MM.1S (cell line): ENCODE measurements around the gene GAP43.

Experiments
- DNase-seq: peaks from one replicate; pipeline ENCODE4 v3.0.0-alpha.2; 2015
- H2AFZ ChIP-seq: fragments of 300-600 bp; sonication (generic); 2 replicates; pipeline ENCODE4 v1.6.0; 2016; ENCODE audit warnings: antibody characterized with exemption, low read length
- H3F3A ChIP-seq: fragments of 300-600 bp; sonication (generic); 2 replicates; pipeline ENCODE4 v1.6.1; 2016; ENCODE audit warnings: mild to moderate bottlenecking, antibody characterized with exemption, low read length, moderate library complexity, mixed read lengths; ENCODE audit not compliant: insufficient read depth
- H3K27ac ChIP-seq: fragments of 300-600 bp; sonication (generic); 2 replicates; pipeline ENCODE4 v1.5.1; 2016; ENCODE audit warnings: mild to moderate bottlenecking, low read length
- H3K27me3 ChIP-seq: fragments of 300-600 bp; sonication (generic); replicated peaks from 2 replicates; pipeline ENCODE4 v1.6.0; 2016; ENCODE audit warnings: low read length; ENCODE audit not compliant: insufficient read depth
- H3K36me3 ChIP-seq: fragments of 300-600 bp; sonication (generic); replicated peaks from 2 replicates; pipeline ENCODE4 v1.6.1; 2016; ENCODE audit warnings: mild to moderate bottlenecking, low read length, mixed read lengths; ENCODE audit not compliant: insufficient read depth
- H3K4me1 ChIP-seq: fragments of 300-600 bp; sonication (generic); 2 replicates; pipeline ENCODE4 v1.6.1; 2016; ENCODE audit warnings: low read length, mixed read lengths
- H3K4me2 ChIP-seq: fragments of 300-600 bp; sonication (generic); 2 replicates; pipeline ENCODE4 v1.6.0; 2016; ENCODE audit warnings: low read depth, low read length
- H3K4me3 ChIP-seq: fragments of 300-600 bp; sonication (generic); 2 replicates; pipeline ENCODE4 v1.5.1; 2016; ENCODE audit warnings: low read length, mixed read lengths
- H3K79me2 ChIP-seq: fragments of 300-600 bp; sonication (generic); 2 replicates; pipeline ENCODE4 v1.6.1; 2016; ENCODE audit warnings: mixed run types, low read length, mixed read lengths
- H3K9ac ChIP-seq: fragments of 300-600 bp; sonication (generic); 2 replicates; pipeline ENCODE4 v1.6.1; 2016; ENCODE audit warnings: low read length, mixed read lengths
- H3K9me2 ChIP-seq: fragments of 300-600 bp; sonication (generic); replicated peaks from 2 replicates; pipeline ENCODE4 v1.6.1; 2016; ENCODE audit warnings: mild to moderate bottlenecking, low read length, mixed read lengths; ENCODE audit not compliant: insufficient read depth
- H3K9me3 ChIP-seq: fragments of 300-600 bp; sonication (generic); replicated peaks from 2 replicates; pipeline ENCODE4 v1.6.1; 2016; ENCODE audit warnings: mild to moderate bottlenecking, low read length, mixed read lengths; ENCODE audit not compliant: insufficient read depth
- H4K20me1 ChIP-seq: fragments of 300-600 bp; sonication (generic); 2 replicates; pipeline ENCODE4 v1.6.1; 2016; ENCODE audit warnings: mild to moderate bottlenecking, low read length, moderate library complexity, mixed read lengths; ENCODE audit not compliant: insufficient read depth
- EZH2 ChIP-seq: fragments of 300-600 bp; sonication (generic); optimal IDR thresholded peaks from 2 replicates; pipeline ENCODE3; 2017; ENCODE audit warnings: low read depth, mild to moderate bottlenecking, antibody characterized with exemption, low read length, mixed read lengths
- EZH2phosphoT487 ChIP-seq: fragments of 300-600 bp; sonication (generic); IDR thresholded peaks from 2 replicates; pipeline ENCODE4 v1.6.1; 2018; ENCODE audit warnings: antibody characterized with exemption, low read length
- TF ChIP-seq, protein P1 (sequence below): fragments of 300-600 bp; sonication (generic); IDR thresholded peaks from 2 replicates; pipeline ENCODE4 v1.5.1; 2016; ENCODE audit warnings: antibody characterized with exemption, low read length, mixed read lengths

Gene GAP43

DNA sequence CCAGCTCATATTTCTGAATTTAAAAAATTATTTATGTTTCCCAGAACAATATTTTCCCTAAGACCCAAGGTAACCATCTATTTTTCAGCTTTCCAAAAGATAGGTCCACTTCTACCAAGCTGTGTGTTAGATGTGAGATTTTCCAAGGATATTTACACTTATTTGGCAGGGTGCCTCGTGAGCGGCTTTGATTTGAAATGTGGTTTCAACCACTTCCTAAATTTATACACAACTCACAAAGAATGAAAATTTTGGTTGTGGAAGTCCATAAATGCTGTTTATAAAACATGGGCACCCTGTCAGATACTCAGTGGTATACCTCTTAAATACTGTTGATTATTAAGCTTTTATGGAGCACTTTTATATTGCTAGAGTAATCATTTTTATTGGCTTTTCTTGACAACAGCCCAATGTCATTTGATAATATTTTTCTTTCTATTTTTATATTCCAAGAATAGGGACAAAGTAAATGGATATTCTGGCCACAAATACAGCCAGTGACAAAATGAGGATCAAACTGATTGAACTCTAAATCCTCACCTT is 57.6 kb downstream of the GAP43 start:
- Histone ChIP-seq H3K4me3 (no peak overlapping the region), H3K27me3 (no peaks in the 10 kb centered on the region), H3K4me1 (no peaks in the 10 kb centered on the region), H3K79me2 (no peaks in the 10 kb centered on the region), H3K27ac (no peak overlapping the region), H3K9ac (no peak overlapping the region), H3F3A (no peaks in the 10 kb centered on the region), H4K20me1 (no peaks in the 10 kb centered on the region), H3K4me2 (no peak overlapping the region), H3K9me2 (no peaks in the 10 kb centered on the region), H2AFZ (no peak overlapping the region), H3K36me3 (no peaks in the 10 kb centered on the region), H3K9me3 (no peaks in the 10 kb centered on the region)
- no peak for TF ChIP-seq EZH2phosphoT487
- TF ChIP-seq, protein P1, sequence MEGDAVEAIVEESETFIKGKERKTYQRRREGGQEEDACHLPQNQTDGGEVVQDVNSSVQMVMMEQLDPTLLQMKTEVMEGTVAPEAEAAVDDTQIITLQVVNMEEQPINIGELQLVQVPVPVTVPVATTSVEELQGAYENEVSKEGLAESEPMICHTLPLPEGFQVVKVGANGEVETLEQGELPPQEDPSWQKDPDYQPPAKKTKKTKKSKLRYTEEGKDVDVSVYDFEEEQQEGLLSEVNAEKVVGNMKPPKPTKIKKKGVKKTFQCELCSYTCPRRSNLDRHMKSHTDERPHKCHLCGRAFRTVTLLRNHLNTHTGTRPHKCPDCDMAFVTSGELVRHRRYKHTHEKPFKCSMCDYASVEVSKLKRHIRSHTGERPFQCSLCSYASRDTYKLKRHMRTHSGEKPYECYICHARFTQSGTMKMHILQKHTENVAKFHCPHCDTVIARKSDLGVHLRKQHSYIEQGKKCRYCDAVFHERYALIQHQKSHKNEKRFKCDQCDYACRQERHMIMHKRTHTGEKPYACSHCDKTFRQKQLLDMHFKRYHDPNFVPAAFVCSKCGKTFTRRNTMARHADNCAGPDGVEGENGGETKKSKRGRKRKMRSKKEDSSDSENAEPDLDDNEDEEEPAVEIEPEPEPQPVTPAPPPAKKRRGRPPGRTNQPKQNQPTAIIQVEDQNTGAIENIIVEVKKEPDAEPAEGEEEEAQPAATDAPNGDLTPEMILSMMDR = no peak
- TF ChIP-seq EZH2 = no peak
- DNase-seq = no peak

DNA sequence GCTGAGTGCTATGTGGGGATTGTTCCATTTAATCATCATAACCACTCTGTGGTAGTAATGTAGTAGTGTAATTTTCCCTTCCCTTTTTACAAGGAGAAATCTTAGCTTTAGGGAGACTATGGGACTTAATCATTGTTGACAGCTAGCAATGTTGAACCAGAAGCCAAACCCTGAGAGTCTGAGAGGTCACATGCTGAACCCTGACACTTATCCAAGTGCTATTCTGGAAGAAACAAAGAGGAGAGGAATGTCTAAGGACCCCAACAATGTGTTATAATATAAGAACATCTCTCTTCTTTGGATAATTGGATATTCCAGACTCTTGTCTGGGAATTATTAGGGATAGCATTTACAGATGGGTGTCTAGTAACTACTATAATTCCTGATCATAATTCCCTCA is 58.4 kb downstream of the GAP43 start:
- no peak for DNase-seq
- Histone ChIP-seq H3K36me3 (no peaks in the 10 kb centered on the region), H3K4me2 (no peak overlapping the region), H3K4me3 (no peak overlapping the region), H2AFZ (no peak overlapping the region), H3K27me3 (no peaks in the 10 kb centered on the region), H3K9me2 (no peaks in the 10 kb centered on the region), H3F3A (no peaks in the 10 kb centered on the region), H3K9me3 (no peaks in the 10 kb centered on the region), H3K79me2 (no peaks in the 10 kb centered on the region), H3K9ac (no peak overlapping the region), H3K27ac (no peak overlapping the region), H3K4me1 (no peaks in the 10 kb centered on the region), H4K20me1 (no peaks in the 10 kb centered on the region)
- TF ChIP-seq EZH2phosphoT487 = no peak
- no peak for TF ChIP-seq EZH2
- TF ChIP-seq, protein P1 = no peak

DNA sequence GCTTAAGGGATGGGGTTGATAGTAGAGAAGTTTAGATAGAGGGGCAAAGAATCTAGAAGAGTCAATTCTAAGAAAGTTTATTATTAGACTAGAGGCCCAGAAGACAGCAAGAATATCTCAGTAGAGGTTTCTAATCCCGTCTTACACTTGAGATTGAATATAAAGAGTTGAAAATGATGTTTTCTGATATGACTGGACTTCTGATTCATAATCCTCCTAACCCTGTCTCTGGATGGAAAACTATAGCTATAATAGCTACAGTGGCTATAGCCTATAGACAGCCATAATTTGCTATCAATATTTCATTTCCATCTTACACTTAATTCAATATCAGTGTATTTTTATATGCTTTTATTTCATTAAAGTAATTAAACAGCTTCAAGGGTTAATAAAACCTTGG is 60.0 kb downstream of the GAP43 start:
- Histone ChIP-seq H3K27ac (no peak overlapping the region), H4K20me1 (no peaks in the 10 kb centered on the region), H3K4me3 (no peak overlapping the region), H3K9ac (no peak overlapping the region), H3K4me1 (no peaks in the 10 kb centered on the region), H3K79me2 (no peaks in the 10 kb centered on the region), H3K9me3 (no peaks in the 10 kb centered on the region), H3F3A (no peaks in the 10 kb centered on the region), H3K36me3 (no peaks in the 10 kb centered on the region), H2AFZ (no peak overlapping the region), H3K27me3 (no peaks in the 10 kb centered on the region), H3K4me2 (no peak overlapping the region), H3K9me2 (no peaks in the 10 kb centered on the region)
- no peak for DNase-seq
- TF ChIP-seq, protein P1 = no peak
- TF ChIP-seq EZH2 (no peak), EZH2phosphoT487 (no peak)
